Measurements from ENCODE around the gene PHLDB1.
A peak's percentile ranks its signal among the peaks of the same experiment; 100 is the strongest.

The PHLDB1 gene

DNA sequence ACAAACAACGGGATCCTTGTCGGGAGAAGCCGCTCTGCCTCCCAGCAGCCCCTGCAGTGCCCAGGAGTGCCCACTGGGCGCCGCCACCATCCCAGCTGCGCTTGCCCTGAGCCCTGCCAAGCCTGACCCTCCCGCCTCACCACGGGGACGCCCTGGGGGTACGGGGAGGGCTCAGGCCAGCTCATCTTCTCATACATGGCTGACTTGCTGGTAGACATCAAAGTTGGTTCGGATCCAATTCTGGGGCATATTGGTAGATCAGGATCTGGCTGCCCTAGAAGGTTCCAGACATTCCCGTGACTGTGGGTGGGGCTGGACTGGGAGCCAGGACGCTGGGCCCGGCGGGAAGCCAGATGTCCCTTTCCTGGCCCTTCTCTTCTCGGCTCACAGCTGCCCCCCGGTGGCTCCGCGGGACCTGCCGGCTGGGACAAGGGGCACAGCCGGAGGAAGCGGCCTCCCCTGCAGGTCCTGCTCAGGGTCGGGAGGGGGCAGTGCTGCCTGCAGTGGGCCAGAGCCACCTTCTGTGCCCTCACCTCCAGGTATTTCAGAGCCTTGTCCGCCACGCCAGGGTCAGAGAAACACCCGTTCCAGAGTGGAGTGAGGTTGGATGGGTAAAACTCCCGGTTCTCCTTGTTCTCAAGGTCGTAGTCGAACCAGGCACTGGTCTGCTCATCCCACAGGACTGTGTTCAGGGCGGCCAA lies 82.6 kb downstream of the PHLDB1 start:
- peak; percentile 93 for DNase-seq

DNA sequence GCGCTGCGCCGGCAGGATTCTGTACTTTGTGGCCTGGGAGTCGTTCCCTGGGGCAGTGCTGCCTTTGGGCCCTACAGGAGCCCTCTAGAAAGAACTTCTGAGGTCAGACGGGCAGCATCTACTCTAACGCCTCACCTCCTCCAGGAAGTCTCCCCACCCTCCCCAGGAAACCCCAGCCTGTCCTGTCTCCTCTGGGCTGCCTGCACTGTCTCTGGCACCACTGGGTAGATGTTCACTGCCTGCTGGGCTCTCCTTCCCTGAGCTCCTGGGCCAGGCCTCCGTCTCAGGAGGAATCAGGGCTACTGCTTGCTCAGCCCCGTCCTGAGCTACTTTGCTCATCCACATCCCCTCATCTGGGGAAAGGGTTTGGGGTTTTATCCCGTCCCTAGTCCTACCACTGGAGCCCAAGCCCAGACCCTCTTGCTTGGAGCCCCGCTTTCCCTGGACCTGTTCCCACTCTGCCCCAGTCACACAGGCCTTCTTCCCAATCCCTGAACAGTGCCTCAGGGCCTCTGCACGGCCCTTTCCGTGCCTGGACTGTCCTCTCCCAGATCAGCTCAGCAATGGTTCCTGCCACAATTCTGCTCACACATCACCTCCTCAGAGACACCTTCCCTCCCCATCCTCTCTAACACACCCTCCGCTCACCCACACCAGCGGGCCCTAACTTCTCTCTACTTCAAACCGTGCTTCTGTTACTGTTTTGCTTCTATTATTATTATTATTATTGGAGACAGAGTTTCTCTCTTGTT lies 83.3 kb downstream of the PHLDB1 start:
- no peak for DNase-seq

- DNase-seq, result peak; percentile 79
Measured at GRCh38 chr11:118691926-118692830, 84.8 kb downstream of the PHLDB1 start.

DNA sequence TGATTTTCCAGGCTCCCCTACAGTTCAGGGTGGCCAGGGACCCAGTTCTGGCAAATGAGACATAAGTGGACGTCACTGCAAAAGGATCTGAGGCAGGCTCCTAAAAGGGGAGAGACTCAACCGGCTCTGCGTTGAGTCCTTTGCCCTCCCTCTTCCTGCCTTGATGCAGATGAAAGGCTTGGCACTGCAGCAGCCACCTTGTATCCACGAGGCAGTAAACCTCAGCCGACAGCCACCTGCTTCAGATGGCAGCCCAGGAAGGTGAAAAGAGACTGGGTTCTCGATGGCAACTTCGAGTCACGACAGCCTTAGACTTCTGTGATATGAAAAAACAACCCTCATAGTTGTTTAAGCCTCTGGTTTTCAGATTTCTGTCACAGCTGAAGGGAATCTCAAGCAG lies 86.8 kb downstream of the PHLDB1 start:
- no peak for DNase-seq

DNA sequence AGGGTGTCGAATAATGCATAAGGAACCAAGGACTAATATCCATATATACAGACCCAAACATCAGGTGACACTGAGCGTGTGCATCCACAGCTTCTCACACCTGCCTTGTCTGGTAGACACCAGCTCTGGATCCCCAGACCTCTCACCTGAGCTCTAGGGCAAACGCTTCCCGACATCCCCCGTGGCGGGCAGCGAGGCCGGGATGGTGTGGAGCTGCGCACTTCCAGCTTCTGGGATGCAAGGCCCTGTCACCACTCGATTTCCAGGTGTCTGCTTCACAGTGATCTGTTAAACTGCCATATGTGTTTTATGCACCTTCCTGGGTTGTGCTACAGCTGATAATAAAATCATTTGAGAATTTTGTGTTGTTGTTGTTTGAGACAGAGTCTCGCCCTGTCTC lies 87.4 kb downstream of the PHLDB1 start:
- no peak for DNase-seq

DNA sequence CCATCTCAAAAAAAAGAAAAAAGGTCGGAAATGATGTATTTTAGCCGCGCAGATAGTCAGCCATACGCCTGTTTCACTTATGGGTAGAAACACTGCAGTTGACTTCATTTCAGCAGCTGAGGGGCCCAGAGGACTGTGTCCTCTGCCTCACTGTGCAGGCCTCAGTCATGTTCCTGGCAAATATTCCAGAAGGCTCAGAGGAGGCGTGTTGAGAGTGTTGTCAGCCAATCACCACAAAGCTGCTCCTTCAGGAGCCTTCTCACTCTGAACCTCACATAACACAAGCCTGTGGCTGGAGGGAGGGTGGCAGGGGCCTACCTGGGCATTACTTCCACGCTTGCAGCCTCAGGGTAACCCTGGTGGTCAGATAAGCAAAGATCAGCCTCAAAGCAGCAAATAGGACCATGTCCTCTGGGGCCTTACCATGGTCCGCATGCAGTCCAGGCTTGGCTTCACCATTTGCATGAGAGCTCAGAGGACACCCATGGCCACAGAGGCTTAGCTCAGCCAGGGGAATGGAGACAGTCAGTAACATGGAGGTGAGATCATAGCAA lies 89.3 kb downstream of the PHLDB1 start:
- no peak for DNase-seq

- DNase-seq, result no peak
Measured at GRCh38 chr11:118697346-118697745, 89.9 kb downstream of the PHLDB1 start.

- DNase-seq, result no peak
Measured at GRCh38 chr11:118699506-118700220, 92.2 kb downstream of the PHLDB1 start.

- DNase-seq, result no peak
Measured at GRCh38 chr11:118703563-118704106, 96.2 kb downstream of the PHLDB1 start.

- DNase-seq, result peak; percentile 65
Measured at GRCh38 chr11:118705111-118705741, 97.8 kb downstream of the PHLDB1 start.

DNA sequence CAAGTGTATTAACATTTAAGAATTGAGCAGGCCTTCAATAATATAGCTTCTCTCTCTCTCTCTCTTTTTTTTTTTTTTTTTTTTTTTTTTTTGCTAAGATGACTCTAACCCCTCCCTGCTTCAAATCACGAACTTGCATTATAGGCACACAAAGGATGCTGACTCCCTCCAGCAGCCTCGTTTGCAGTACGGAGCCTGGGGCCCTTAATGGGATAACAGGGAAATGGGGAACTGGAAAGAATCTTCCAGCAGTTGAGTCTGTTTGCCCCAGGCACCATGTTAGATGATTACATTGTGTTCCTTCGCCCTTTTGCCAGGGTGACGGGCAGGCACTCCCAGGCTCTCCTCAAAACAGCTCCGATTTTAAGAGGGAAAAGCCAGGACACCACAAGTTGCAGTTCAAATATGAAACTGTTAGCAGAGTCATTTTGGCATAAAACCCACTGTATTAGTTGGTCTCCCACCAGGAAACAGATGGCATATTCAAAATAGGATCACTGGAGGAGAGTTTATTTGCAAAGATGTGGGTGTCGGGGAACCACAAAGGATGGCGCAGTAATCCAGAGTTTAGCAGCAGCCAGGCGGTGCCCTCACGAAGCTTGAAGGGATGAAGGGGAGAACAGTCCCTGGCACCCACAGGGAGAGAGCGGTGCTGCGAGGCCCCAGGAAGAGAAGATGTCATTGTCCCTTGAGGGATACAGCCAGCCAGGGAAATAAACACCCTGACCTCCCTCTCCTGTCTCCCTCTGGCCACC lies 98.6 kb downstream of the PHLDB1 start:
- DNase-seq, result no peak

- DNase-seq, result peak; percentile 52
Measured at GRCh38 chr11:118706546-118706825, 99.1 kb downstream of the PHLDB1 start.

Data from activated CD8-positive, alpha-beta memory T cell treated with anti-CD3 and anti-CD28 coated beads for 24 hours (primary cell).